CD4-positive, alpha-beta memory T cell (primary cell): ENCODE data around the gene HNRNPA3. TPM values are rescaled to one million over a fixed set of nuclear protein-coding genes. Genes with fewer than 3 reads are reported as not detected.

Experiments used
- CTCF ChIA-PET: fragments of 350-600 bp; sonication (Branson Sonifier 250); formaldehyde crosslinking; loops from one replicate; lab custom pipeline; 2021; ENCODE audit warnings: inconsistent platforms; ENCODE audit not compliant: partially characterized antibody; lab: Charles Lee
- POLR2A ChIA-PET: fragments of 350-600 bp; sonication (Branson Sonifier 250); formaldehyde crosslinking; loops from one replicate; lab custom pipeline; 2021; ENCODE audit not compliant: partially characterized antibody; lab: Charles Lee
- DNase-seq, 5 donors: peaks; one replicate each; pipeline versions ENCODE4 v3.0.0 to v3.0.0-alpha.2; 2020 to 2022; ENCODE audit warnings: mixed read lengths in 1 of 5
- H3K27ac ChIP-seq: one replicate; pipeline ENCODE4 v1.7.0; 2013; ENCODE audit warnings: low read depth, low read length
- H3K27me3 ChIP-seq: 2 replicates; pipeline ENCODE4 v1.7.0; 2013; ENCODE audit warnings: mild to moderate bottlenecking, low read length, moderate library complexity; ENCODE audit not compliant: insufficient read depth
- H3K36me3 ChIP-seq: 2 replicates; pipeline ENCODE4 v1.7.0; 2013; ENCODE audit warnings: mild to moderate bottlenecking, low read length, moderate library complexity; ENCODE audit not compliant: insufficient read depth
- H3K4me1 ChIP-seq: 2 replicates; pipeline ENCODE4 v1.7.0; 2013; ENCODE audit warnings: mild to moderate bottlenecking, low read length, moderate library complexity; ENCODE audit not compliant: insufficient read depth
- H3K4me3 ChIP-seq, 2 donors: one replicate each; pipeline ENCODE4 v1.7.0; 2013; ENCODE audit warnings: low read length in 2 of 2, mild to moderate bottlenecking in 1 of 2
- H3K9me3 ChIP-seq, 2 donors: one replicate each; pipeline ENCODE4 v1.7.0; 2013; ENCODE audit warnings: low read length in 2 of 2, control low read depth in 1 of 2; ENCODE audit not compliant: control insufficient read depth in 1 of 2
- H3K27ac Mint-ChIP-seq, 7 donors: one replicate each; pipeline ENCODE4 v1.8.0; 2020 to 2021; ENCODE audit warnings: mixed read lengths in 7 of 7, mild to moderate bottlenecking in 6 of 7, inconsistent platforms in 3 of 7, moderate library complexity in 3 of 7
- H3K27me3 Mint-ChIP-seq, 2 donors: one replicate each; pipeline ENCODE4 v1.8.0; 2020 to 2021; ENCODE audit warnings: mixed read lengths in 2 of 2
- H3K36me3 Mint-ChIP-seq, 2 donors: one replicate each; pipeline ENCODE4 v1.8.0; 2020 to 2021; ENCODE audit warnings: mixed read lengths in 2 of 2, inconsistent platforms in 1 of 2, mild to moderate bottlenecking in 1 of 2
- H3K4me1 Mint-ChIP-seq, 4 donors: one replicate each; pipeline ENCODE4 v1.8.0; 2020 to 2021; ENCODE audit warnings: mixed read lengths in 4 of 4, mild to moderate bottlenecking in 1 of 4
- H3K4me3 Mint-ChIP-seq, 8 donors: one replicate each; pipeline ENCODE4 v1.8.0; 2020 to 2021; ENCODE audit warnings: mixed read lengths in 8 of 8, mild to moderate bottlenecking in 7 of 8, moderate library complexity in 6 of 8, inconsistent platforms in 3 of 8
- H3K9me3 Mint-ChIP-seq, 8 donors: one replicate each; pipeline ENCODE4 v1.8.0; 2020 to 2021; ENCODE audit warnings: mixed read lengths in 8 of 8, mild to moderate bottlenecking in 5 of 8, inconsistent platforms in 3 of 8, moderate library complexity in 1 of 8
- intact Hi-C: fragments of 100-400 bp; cut with micrococcal nuclease; formaldehyde crosslinking; loops from one replicate; pipeline ENCODE4 v1.15.1; 2023
- polyA plus RNA-seq, 2 donors: library from polyadenylated mRNA; unstranded; fragments of 300-500 nt; fragmentation: Illumina TruSeq; gene quantifications; one replicate each; pipeline ENCODE4 v1.2.3, GENCODE V29; 2021
- total RNA-seq, 2 experiments: library from RNA; stranded (reverse); gene quantifications; one replicate each; pipeline ENCODE4 v1.2.3, GENCODE V29; 2021

The HNRNPA3 gene
- total and polyA plus RNA-seq, 4 experiments from 2014 or later, result 41.1 to 175 (median 118) TPM

DNA sequence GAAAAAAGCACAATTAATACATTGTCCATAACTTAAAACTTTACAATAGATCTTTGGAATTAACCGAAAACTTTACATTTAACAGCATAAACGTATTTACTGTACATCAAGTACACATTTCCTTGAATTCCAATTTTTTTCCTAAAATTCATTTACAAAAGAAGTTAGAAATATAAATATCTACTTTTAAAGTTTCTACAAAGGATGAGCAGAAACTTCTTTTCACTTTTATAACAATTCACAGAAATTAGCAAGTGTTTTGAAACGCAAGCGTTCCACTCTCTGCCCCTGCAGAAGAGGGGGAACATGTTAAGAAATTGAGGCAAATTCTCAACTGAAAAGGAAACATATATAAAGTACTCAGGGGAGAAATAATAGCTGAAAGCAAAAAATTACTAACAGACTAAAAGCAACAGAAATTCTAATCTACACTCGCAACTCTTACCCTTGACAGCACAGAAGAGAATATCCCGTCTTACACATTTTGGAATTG, 50.4 kb downstream of the HNRNPA3 start:
- H3K27ac ChIP-seq, result peak overlapping the region; percentile 100
- ChIA-PET POLR2A (interaction anchor here (0.7 to 7.0 kb wide), 37 partner anchors 9 to 1187 kb away, joined by 3 to 260 read pairs (median 18); partner anchors contain the start of genes AGPS, HNRNPA3, PJVK and PRKRA), CTCF (interaction anchor here (0.6 to 11.1 kb wide), 37 partner anchors 9 to 288 kb away, joined by 3 to 161 read pairs (median 10); partner anchors contain the start of genes AGPS and HNRNPA3)
- no peaks in the 10 kb centered on the region for H3K9me3 ChIP-seq
- H3K27me3 Mint-ChIP-seq, result no peaks in the 10 kb centered on the region
- H3K27ac Mint-ChIP-seq, result peak overlapping the region; percentile 95 to 99 (median 97)
- H3K4me3 Mint-ChIP-seq, result peak overlapping the region; percentile 93 to 98 (median 96)
- H3K4me3 ChIP-seq, result peak overlapping the region; percentile 57 to 100
- peaks cover 42 to 82% (median 58%) of the 10 kb centered on the region in 4 donors for H3K4me1 Mint-ChIP-seq
- peaks cover 0 to 2% (median 0%) of the 10 kb centered on the region in 8 donors for H3K9me3 Mint-ChIP-seq
- peaks cover 64% of the 10 kb centered on the region for H3K4me1 ChIP-seq
- intact Hi-C loops, result loop anchor here (1.0 to 5.0 kb wide), 8 partner anchors 10 to 849 kb away; partner anchors contain the start of genes AGPS, HNRNPA3 and RBM45
- no peaks in the 10 kb centered on the region for H3K27me3 ChIP-seq
- H3K36me3 ChIP-seq, result no peaks in the 10 kb centered on the region
- DNase-seq, result no peak
- H3K36me3 Mint-ChIP-seq, result peaks cover 9 to 34% of the 10 kb centered on the region in 2 donors

DNA sequence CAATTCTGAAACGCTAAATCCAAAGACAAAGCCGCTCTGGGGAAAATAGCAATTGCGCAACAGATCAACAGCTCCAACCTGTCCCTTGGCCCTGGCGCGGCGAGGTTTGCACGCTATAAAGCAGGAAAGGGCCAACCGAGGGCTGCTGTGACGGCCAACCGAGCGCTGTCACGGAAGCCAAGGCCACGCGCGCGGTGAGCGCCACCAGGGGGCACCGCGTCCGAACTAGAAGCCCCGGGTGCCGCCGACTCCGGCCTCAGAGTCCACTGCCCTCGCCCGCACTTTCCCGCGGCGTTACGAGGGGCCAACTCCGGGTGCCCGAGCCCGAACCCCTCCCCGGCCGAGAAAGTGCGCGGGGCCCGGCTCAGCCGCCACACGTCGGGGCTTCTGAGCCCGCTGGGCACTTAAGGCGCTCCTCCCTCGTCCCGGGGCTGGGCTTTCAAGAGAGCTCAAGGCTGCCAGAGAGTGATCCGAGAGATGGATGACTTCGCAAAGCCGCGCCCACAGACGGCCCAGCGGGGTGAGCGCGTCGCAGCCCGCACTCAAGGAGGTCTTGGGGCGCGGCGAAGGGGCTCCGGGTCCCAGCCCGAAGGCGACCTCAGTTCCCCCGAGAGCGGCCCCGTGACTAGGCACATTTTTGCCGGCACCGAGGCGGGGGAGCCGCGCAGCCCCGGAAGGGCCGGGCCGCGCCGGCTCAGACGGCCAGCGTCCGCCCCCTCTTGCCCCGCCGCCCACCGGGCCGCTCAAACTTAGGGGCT, 51.0 kb downstream of the HNRNPA3 start:
- no peaks in the 10 kb centered on the region for H3K36me3 ChIP-seq
- Mint-ChIP-seq H3K27me3 (no peaks in the 10 kb centered on the region), H3K36me3 (peaks cover 3 to 30% of the 10 kb centered on the region in 2 donors), H3K4me1 (peaks cover 36 to 75% (median 53%) of the 10 kb centered on the region in 4 donors), H3K9me3 (no peaks in the 10 kb centered on the region), H3K4me3 (peak overlapping the region; percentile 93 to 98 (median 96)), H3K27ac (peak overlapping the region; percentile 94 to 100 (median 99))
- intact Hi-C loops, result loop anchor here (1.0 to 5.0 kb wide), 8 partner anchors 23 to 849 kb away; partner anchors contain the start of genes AGPS, HNRNPA3 and RBM45
- H3K9me3 ChIP-seq, result no peaks in the 10 kb centered on the region
- H3K27ac ChIP-seq, result peak overlapping the region; percentile 100
- peak; percentile 93 to 97 (median 94) for DNase-seq
- H3K27me3 ChIP-seq, result no peaks in the 10 kb centered on the region
- CTCF ChIA-PET, result interaction anchor here (0.6 to 11.1 kb wide), 40 partner anchors 9 to 287 kb away, joined by 3 to 161 read pairs (median 9); partner anchors contain the start of genes AGPS and HNRNPA3
- H3K4me1 ChIP-seq, result peaks cover 59% of the 10 kb centered on the region
- POLR2A ChIA-PET, result interaction anchor here (0.7 to 7.0 kb wide), 42 partner anchors 10 to 1261 kb away, joined by 3 to 260 read pairs (median 12); partner anchors contain the start of genes AGPS, HNRNPA3, PJVK and PRKRA
- peak overlapping the region; percentile 57 to 100 for H3K4me3 ChIP-seq

GRCh38 chr2:177264209-177264692, 51.7 kb downstream of the HNRNPA3 start:
- no peak for DNase-seq
- CTCF ChIA-PET, result interaction anchor here (0.7 to 11.1 kb wide), 42 partner anchors 8 to 848 kb away, joined by 3 to 161 read pairs (median 10); partner anchors contain the start of genes AGPS, HNRNPA3 and RBM45
- peak overlapping the region in 6 of 8 donors; percentile 21 to 98 (median 96) for H3K4me3 Mint-ChIP-seq

GRCh38 chr2:177264693-177265587, 52.3 kb downstream of the HNRNPA3 start, which contains the start of gene NFE2L2:
TSS of gene NFE2L2 (minus strand) at chr2:177264727. CDS start at chr2:177264576, 151 bp downstream.
- peaks cover 30 to 62% (median 43%) of the 10 kb centered on the region in 4 donors for H3K4me1 Mint-ChIP-seq
- peak within 1 kb of the TSS; percentile 100 for H3K27ac ChIP-seq
- H3K27ac Mint-ChIP-seq, result peak within 1 kb of the TSS; percentile 99 to 100 (median 99)
- no peaks in the 10 kb centered on the region for H3K36me3 ChIP-seq
- H3K9me3 ChIP-seq, result no peaks in the 10 kb centered on the region
- intact Hi-C loops, result loop anchor here (1.0 to 5.0 kb wide), 3 partner anchors 127 to 847 kb away; partner anchors contain the start of genes AGPS and RBM45
- H3K36me3 Mint-ChIP-seq, result peaks cover 2 to 25% of the 10 kb centered on the region in 2 donors
- H3K27me3 Mint-ChIP-seq, result no peaks in the 10 kb centered on the region
- no peaks in the 10 kb centered on the region for H3K27me3 ChIP-seq
- ChIA-PET CTCF (interaction anchor here (0.7 to 11.1 kb wide), 31 partner anchors 8 to 847 kb away, joined by 3 to 161 read pairs (median 17); partner anchors contain the start of genes AGPS, HNRNPA3 and RBM45), POLR2A (interaction anchor here (0.7 to 7.0 kb wide), 38 partner anchors 8 to 1263 kb away, joined by 3 to 260 read pairs (median 18); partner anchors contain the start of genes AGPS, HNRNPA3, LNPK and PJVK)
- DNase-seq, result peak; percentile 94 to 96 (median 95)
- peak within 1 kb of the TSS; percentile 57 to 100 for H3K4me3 ChIP-seq
- H3K4me3 Mint-ChIP-seq, result peak within 1 kb of the TSS; percentile 94 to 99 (median 97)
- no peaks in the 10 kb centered on the region for H3K9me3 Mint-ChIP-seq
- peaks cover 47% of the 10 kb centered on the region for H3K4me1 ChIP-seq

More at GRCh38 chr2:177264209-177264692, 51.7 kb downstream of the HNRNPA3 start:
- peak overlapping the region; percentile 100 for H3K27ac ChIP-seq
- intact Hi-C loops, result loop anchor here (1.0 to 5.0 kb wide), 3 partner anchors 128 to 848 kb away; partner anchors contain the start of genes AGPS and RBM45
- H3K9me3 ChIP-seq, result no peaks in the 10 kb centered on the region
- peaks cover 53% of the 10 kb centered on the region for H3K4me1 ChIP-seq
- no peaks in the 10 kb centered on the region for H3K9me3 Mint-ChIP-seq
- peak overlapping the region; percentile 57 to 100 for H3K4me3 ChIP-seq
- H3K27me3 Mint-ChIP-seq, result no peaks in the 10 kb centered on the region
- H3K36me3 ChIP-seq, result no peaks in the 10 kb centered on the region
- H3K27ac Mint-ChIP-seq, result peak overlapping the region in 5 of 7 donors; percentile 48 to 100 (median 99)
- POLR2A ChIA-PET, result interaction anchor here (0.8 to 7.0 kb wide), 40 partner anchors 9 to 1263 kb away, joined by 3 to 260 read pairs (median 17); partner anchors contain the start of genes AGPS, HNRNPA3, LNPK and PJVK
- H3K4me1 Mint-ChIP-seq, result peaks cover 33 to 69% (median 47%) of the 10 kb centered on the region in 4 donors
- H3K36me3 Mint-ChIP-seq, result peaks cover 3 to 27% of the 10 kb centered on the region in 2 donors
- no peaks in the 10 kb centered on the region for H3K27me3 ChIP-seq

DNA sequence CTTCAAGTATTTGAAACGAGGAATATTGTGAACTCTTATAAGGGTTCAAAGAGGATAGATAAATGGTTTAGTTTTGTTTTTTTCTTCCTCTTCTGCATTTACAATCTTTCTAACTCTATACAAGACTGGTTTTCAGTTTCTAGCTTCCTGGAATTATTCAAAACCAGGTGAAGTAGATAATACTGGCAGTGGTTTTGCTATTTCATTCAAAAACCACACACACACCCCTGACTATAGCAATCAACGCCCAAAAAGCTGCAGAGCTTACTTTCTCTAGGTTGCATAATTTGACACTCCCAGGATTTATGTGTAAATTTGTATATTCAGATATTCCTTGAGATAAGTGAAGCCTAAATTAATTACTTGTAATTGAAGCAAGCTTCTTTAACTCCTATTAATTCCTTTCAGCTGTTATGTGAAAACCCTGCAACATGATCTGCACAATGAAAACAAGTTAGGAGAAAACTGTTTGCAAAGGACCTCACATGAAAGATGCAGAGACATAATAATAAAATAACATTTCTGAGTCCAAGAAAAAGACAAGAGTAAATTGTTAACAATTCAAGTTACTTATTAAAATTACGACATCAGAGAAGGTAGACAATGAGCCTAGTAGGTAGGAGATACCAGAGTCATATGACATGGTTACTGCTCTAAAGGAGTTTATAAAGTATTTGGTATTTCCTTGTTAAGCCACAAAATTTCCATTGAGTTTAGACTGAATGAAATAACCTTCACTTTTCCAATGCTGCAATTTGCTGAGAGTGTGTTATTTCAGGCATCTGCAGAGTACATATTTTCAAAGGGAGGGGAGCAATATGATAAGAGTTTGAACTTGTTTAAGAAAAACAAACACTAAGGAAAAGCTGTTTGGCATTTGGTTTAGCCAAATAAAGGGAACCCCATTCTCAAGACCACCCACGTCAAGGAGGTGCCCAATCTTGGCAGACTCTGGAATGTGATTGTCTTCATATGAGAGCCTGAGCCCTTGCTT, 53.5 kb downstream of the HNRNPA3 start:
- no peaks in the 10 kb centered on the region for H3K9me3 Mint-ChIP-seq
- Histone ChIP-seq H3K9me3 (no peaks in the 10 kb centered on the region), H3K4me3 (peak overlapping the region; percentile 40 to 57), H3K36me3 (no peaks in the 10 kb centered on the region), H3K4me1 (peaks cover 35% of the 10 kb centered on the region), H3K27me3 (no peaks in the 10 kb centered on the region), H3K27ac (peak overlapping the region; percentile 100)
- intact Hi-C loops, result no loop called here
- peaks cover 23 to 51% (median 33%) of the 10 kb centered on the region in 4 donors for H3K4me1 Mint-ChIP-seq
- peak in 4 of 5 donors; percentile 32 to 50 (median 41) for DNase-seq
- CTCF ChIA-PET, result interaction anchor here (0.9 to 11.1 kb wide), 14 partner anchors 12 to 102 kb away, joined by 3 to 161 read pairs (median 24); no protein-coding TSS in a partner anchor
- H3K27me3 Mint-ChIP-seq, result no peaks in the 10 kb centered on the region
- peak overlapping the region; percentile 99 to 100 (median 99) for H3K27ac Mint-ChIP-seq
- POLR2A ChIA-PET, result interaction anchor here (0.7 to 7.0 kb wide), 17 partner anchors 12 to 1184 kb away, joined by 3 to 260 read pairs (median 38); partner anchors contain the start of genes AGPS, HNRNPA3, PJVK and PRKRA
- peak overlapping the region; percentile 94 to 99 (median 97) for H3K4me3 Mint-ChIP-seq
- H3K36me3 Mint-ChIP-seq, result peaks cover 0 to 23% of the 10 kb centered on the region in 2 donors
